GM18520 (cell line): ENCODE results near the gene IQSEC3.
"Not testable (repeated sequence)": the region's sequence is repeated elsewhere in the genome, so short reads cannot be mapped to it uniquely, and the experiment has no call there.

Experiments
- ATAC-seq: cut with Tn5 transposase; IDR thresholded peaks from one replicate; pipeline ENCODE4 v1.9.1; 2021; ENCODE audit not compliant: unreplicated experiment

Gene IQSEC3

GRCh38 chr12:66428-66781 lies at the start of gene IQSEC3:
Gene IQSEC3 (plus strand): TSS chr12:66767. CDS start chr12:66883, 116 bp downstream.
- ATAC-seq = not testable (repeated sequence)

DNA sequence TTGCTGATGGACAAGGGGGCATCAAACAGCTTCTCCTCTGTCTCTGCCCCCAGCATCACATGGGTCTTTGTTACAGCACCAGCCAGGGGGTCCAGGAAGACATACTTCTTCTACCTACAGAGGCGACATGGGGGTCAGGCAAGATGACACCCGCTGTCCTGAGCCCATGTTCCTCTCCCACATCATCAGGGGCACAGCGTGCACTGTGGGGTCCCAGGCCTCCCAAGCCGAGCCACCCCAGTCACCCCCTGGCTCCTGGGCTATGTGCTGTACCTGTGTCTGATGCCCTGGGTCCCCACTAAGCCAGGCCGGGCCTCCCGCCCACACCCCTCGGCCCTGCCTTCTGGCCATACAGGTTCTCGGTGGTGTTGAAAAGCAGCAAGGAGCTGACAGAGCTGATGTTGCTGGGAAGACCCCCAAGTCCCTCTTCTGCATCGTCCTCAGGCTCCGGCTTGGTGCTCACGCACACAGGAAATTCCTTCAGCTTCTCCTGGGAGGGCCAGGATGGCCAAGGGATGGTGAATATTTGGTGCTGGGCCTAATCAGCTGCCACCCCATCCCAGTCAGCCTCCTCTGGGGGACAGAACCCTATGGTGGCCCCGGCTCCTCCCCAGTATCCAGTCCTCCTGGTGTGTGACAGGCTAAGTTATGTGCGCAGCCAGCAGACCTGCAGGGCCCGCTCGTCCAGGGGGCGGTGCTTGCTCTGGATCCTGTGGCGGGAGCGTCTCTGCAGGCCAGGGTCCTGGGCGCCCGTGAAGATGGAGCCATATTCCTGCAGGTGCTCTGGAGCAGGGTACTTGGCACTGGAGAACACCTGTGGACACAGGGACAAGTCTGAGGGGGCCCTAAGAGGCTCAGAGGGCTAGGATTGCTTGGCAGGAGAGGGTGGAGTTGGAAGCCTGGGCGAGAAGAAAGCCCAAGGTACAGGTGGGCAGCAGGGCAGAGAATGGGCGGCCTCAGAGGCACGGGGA lies 48.9 kb upstream of the IQSEC3 start:
- ATAC-seq = not testable (repeated sequence)

DNA sequence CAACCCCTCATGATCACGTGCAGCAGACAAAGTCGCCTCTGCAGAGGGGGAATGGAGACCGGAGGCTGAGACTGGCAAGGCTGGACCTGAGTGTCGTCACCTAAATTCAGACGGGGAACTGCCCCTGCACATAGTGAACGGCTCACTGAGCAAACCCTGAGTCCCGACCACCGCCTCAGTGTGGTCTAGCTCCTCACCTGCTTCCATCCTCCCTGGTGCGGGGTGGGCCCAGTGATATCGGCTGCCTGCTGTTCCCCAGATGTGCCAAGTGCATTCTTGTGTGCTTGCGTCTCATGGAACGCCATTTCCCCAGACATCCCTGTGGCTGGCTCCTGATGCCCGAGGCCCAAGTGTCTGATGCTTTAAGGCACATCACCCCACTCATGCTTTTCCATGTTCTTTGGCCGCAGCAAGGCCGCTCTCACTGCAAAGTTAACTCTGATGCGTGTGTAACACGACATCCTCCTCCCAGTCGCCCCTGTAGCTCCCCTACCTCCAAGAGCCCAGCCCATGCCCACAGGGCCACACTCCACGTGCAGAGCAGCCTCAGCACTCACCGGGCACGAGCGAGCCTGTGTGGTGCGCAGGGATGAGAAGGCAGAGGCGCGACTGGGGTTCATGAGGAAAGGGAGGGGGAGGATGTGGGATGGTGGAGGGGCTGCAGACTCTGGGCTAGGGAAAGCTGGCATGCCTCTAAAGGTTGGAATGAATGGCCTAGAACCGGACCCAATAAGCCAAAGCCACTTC lies 47.6 kb upstream of the IQSEC3 start:
- ATAC-seq = not testable (repeated sequence)

GRCh38 chr12:19906-20305 lies 46.7 kb upstream of the IQSEC3 start:
- ATAC-seq = not testable (repeated sequence)

- no peak for ATAC-seq
These were observed 45.8 kb upstream of the IQSEC3 start for GRCh38 chr12:20757-21156.

GRCh38 chr12:21301-22189 lies 45.0 kb upstream of the IQSEC3 start:
- ATAC-seq = no peak

GRCh38 chr12:22190-22529 lies 44.4 kb upstream of the IQSEC3 start:
- ATAC-seq = no peak

- no peak for ATAC-seq
These were observed 43.9 kb upstream of the IQSEC3 start for GRCh38 chr12:22530-23201.

DNA sequence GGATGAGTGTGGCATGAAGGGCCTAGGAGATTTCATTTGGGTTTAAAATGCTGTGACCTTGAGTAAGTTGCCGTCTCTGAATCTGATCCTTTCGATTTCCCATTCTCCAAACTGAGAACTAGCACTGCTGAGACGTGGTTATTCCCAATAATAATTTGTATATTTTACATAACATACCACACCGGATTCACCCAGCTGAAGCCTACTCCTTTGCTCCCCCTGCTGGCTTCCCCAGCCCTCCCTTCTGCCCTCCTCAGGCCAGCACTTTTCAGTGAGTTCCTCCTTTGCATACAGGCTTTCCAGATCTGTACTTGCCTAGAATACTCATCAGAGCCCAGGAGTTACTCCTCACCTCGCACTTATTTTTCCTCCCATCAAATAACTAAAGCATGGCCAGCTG lies 38.7 kb upstream of the IQSEC3 start:
- ATAC-seq = not testable (repeated sequence)

DNA sequence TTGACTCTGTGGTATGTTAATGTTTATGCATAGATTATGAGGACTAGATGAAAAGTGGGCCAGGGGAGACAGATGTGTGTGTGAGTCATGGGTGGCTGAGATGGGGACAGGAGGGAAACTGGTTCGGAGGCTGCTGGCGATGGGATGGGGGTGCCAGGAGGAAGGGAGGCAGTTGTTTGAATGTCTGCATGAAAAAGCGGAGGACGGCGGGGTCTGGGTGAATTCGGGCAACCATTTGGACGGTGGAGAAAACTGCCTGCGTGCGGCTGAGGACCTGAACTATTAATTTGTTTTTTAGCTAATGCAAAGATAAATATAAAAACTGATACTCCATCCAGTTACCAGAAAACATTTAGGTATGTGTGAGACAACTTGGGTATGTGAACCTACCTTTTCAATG lies 27.8 kb upstream of the IQSEC3 start:
- ATAC-seq = not testable (repeated sequence)

DNA sequence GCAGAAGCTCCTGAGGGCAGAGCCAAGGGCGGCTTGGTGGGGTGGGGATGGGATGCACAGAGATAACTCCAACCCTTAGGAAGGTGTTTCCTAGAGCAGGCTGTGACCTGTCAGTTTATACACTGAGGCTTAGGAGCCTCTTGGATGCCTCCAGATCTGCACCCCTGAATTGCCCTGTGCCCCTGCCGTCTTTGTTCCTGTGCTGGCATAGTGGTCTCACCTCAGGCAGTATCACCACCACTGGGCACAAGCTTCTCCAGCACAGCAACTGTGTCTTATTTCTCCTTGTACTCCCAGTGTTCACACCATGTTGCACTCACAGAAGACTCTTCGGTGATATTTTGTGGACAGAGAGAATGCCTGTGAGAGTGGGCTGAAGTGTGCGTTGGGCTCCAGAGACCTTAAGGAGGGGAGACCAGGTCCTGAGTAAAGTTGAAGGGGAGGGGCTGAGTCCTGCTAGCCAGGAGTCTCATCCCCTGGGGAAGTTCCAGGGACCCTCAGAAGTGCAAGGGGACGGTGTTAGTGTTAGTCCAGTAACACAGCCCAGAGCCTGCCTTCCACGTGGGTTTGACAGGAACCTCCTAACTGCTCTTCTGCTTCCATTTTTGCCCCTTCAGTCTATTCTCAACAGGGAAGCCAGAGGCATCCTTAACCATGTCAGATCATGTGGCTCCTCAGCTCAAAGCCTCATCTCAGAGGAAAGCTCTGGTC lies 26.9 kb upstream of the IQSEC3 start:
- ATAC-seq = not testable (repeated sequence)

DNA sequence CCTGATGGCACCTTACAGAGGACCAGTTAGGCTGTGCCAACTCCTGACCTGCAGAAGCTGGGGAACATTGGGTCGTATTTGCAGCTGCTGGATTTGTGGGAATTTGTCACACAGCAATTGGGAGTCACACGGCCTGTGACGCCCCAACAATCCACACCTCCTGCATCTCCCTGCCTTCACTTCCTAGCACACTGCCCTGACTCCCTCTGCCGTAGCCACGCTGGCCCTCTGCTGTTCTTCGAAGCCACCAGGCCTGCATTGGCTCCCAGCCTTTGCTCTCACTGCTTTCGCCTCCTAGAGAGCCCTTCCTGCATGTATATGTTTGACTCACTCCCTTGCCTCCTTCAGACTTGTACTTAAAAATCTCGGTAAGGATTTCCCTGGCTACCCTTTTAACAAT lies 22.2 kb upstream of the IQSEC3 start:
- ATAC-seq = not testable (repeated sequence)

DNA sequence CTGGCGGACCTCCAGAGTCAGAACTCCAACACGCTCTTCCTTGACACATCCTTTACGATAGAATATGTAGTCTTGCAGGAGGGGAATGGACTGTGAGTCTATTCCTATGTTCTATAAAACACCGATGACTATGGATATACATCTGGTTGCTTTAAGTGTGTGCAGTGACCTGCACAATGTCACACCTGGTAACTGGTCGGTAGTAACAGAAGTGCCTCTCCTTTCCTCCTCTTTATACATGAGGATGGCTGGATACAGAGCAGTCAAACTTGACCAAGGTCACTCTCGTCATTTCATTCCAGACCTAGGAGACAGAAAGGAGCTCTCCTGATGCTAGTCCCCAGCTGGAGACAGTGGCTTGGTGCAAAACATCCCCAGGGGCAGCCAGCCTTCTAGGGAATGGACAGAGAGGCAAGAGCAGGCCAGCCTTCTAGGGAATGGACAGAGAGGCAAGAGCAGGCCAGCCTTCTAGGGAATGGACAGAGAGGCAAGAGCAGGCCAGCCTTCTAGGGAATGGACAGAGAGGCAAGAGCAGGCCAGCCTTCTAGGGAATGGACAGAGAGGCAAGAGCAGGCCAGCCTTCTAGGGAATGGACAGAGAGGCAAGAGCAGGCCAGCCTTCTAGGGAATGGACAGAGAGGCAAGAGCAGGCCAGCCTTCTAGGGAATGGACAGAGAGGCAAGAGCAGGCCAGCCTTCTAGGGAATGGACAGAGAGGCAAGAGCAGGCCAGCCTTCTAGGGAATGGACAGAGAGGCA lies 21.2 kb upstream of the IQSEC3 start:
- ATAC-seq = not testable (repeated sequence)

DNA sequence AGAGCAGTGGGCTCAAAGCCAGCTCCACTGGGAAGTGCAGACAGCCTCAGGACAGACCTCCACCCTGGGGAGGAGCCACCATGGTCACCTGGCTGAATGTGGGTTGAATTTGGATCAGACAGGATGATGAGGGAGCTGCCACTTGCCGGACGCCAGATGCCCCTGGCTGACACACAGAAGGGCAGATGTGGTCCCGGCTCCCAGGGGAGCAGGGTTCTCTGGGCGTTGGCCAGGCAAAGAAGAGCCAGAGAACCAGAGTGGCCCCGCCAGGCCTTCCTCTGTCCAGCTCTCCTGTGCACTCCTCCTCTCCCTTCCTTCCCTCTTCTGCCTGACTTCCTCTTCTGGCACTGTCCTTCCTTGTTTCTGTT lies 20.6 kb upstream of the IQSEC3 start:
- not testable (repeated sequence) for ATAC-seq

DNA sequence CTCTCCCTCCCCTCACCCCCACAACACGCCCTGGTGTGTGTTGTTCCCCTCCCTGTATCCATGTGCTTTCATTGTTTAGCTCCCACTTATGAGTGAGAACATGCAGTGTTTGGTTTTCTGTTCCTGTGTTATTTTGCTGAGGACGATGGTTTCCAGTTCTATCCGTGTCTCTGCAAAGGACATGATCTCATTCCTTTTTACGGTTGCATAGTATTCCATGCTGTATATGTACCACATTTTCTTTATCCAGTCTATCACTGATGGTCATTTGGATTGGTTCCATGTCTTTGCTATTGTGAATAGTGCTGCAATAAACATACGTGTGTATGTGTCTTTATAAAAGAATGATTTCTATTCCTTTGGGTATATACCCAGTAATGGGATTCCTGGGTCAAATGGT lies 20.0 kb upstream of the IQSEC3 start:
- not testable (repeated sequence) for ATAC-seq

GRCh38 chr12:47699-48226 lies 18.8 kb upstream of the IQSEC3 start:
- ATAC-seq = not testable (repeated sequence)

DNA sequence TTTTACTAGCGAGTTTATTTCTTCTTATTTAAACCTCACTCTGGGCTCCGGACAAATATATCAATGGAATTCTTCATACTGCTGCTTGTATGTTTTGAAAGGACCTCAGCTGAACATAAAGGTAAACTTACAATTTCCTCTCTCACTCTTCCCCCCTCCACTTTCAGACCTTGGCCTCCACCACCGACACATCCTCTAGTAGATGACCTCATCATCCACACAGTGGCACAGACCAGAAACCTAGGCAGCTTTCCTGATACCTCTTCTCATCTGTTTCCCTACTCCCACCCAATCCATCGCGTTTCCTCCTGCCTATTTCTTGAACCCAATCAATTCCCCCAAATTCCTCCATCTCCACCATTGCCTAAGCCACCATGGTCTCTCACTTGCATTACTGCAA lies 17.4 kb upstream of the IQSEC3 start:
- ATAC-seq = not testable (repeated sequence)

GRCh38 chr12:51087-51486 lies 15.5 kb upstream of the IQSEC3 start:
- ATAC-seq = not testable (repeated sequence)

DNA sequence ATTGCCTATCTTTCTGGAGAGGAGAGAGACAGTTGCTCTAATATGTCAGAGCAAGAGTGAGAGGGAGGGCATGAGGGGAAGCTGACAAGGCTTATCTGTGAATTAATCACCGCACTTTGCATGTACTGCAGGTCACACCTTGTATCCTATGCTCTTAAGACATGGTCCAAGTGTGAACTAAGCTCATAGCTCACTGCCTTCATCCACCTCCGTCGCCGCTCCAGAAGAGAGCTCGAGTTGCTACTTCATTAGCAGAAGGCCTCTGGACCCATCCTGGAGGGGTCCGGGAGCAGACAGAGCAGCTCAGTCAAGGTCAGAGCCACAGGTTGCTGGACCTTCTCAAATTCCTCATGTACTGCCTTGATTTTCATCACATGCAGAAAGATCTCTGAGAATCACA lies 14.6 kb upstream of the IQSEC3 start:
- ATAC-seq = not testable (repeated sequence)
